Endodermal cell (in vitro differentiated cells): ENCODE measurements around the gene MDH1B. TPM values are rescaled to one million over a fixed set of nuclear protein-coding genes. Genes with fewer than 3 reads are reported as not detected.

Source experiments
- DNase-seq: peaks from one replicate; pipeline ENCODE4 v3.0.0-alpha.2; 2017
- H3K27ac ChIP-seq: 2 replicates; pipeline ENCODE4 v1.5.1; 2013; ENCODE audit warnings: mild to moderate bottlenecking, low read depth, low read length, moderate library complexity
- H3K27me3 ChIP-seq: 2 replicates; pipeline ENCODE4 v1.6.1; 2013; ENCODE audit warnings: mild to moderate bottlenecking, low read length, moderate library complexity; ENCODE audit not compliant: insufficient read depth, control insufficient read depth, poor library complexity, severe bottlenecking
- H3K36me3 ChIP-seq: 2 replicates; pipeline ENCODE4 v1.7.0; 2013; ENCODE audit warnings: mild to moderate bottlenecking, low read length, moderate library complexity; ENCODE audit not compliant: control insufficient read depth, insufficient read depth
- H3K4me1 ChIP-seq: one replicate; pipeline ENCODE4 v1.7.0; 2013; ENCODE audit warnings: low read length; ENCODE audit not compliant: control insufficient read depth, insufficient read depth
- H3K4me3 ChIP-seq: 2 replicates; pipeline ENCODE4 v1.5.1; 2013; ENCODE audit warnings: mild to moderate bottlenecking, low read length, moderate library complexity
- H3K9ac ChIP-seq: 2 replicates; pipeline ENCODE4 v1.6.1; 2013; ENCODE audit warnings: mild to moderate bottlenecking, low read length, moderate library complexity; ENCODE audit not compliant: poor library complexity, severe bottlenecking; ENCODE audit errors: extremely low read depth
- H3K9me3 ChIP-seq: 2 replicates; pipeline ENCODE4 v1.6.1; 2013; ENCODE audit warnings: mild to moderate bottlenecking, low read length, moderate library complexity; ENCODE audit not compliant: control insufficient read depth
- H3K27ac Mint-ChIP-seq: 2 replicates; pipeline ENCODE4 v1.8.0; 2020; ENCODE audit warnings: mixed read lengths
- H3K27me3 Mint-ChIP-seq: 2 replicates; pipeline ENCODE4 v1.8.0; 2021; ENCODE audit warnings: mild to moderate bottlenecking, mixed read lengths; ENCODE audit not compliant: insufficient read depth
- H3K36me3 Mint-ChIP-seq: 2 replicates; pipeline ENCODE4 v1.8.0; 2020; ENCODE audit warnings: low read depth, mixed read lengths
- H3K4me1 Mint-ChIP-seq: 2 replicates; pipeline ENCODE4 v1.8.0; 2020; ENCODE audit warnings: mixed read lengths
- H3K4me3 Mint-ChIP-seq: 2 replicates; pipeline ENCODE4 v1.8.0; 2020; ENCODE audit warnings: mild to moderate bottlenecking, moderate library complexity, mixed read lengths
- H3K9me3 Mint-ChIP-seq: 2 replicates; pipeline ENCODE4 v1.8.0; 2020; ENCODE audit warnings: mild to moderate bottlenecking, mixed read lengths
- CTCF ChIP-seq: fragments of 200-600 bp; sonication (generic); conservative IDR thresholded peaks from 2 replicates; pipeline ENCODE4 v1.5.0; 2021; ENCODE audit warnings: antibody characterized with exemption, mild to moderate bottlenecking
- WGBS, 2 experiments: methylation state at CpG; one replicate each; pipeline versions ENCODE4 v1.1.5 to v1.1.7; 2013; ENCODE audit warnings: missing lambda C conversion rate in 2 of 2, mixed read lengths in 1 of 2; ENCODE audit not compliant: insufficient coverage in 1 of 2, insufficient read length in 1 of 2; 5-methylcytosine and 5-hydroxymethylcytosine counted together
- total RNA-seq, 2 donors: library from RNA; stranded (reverse); fragmentation: NEBNext Ultra II Directional in 1 of 2; extraction: Animal tissue kit (Norgen Biotek cat#: 25700) in 1 of 2; gene quantifications; 2 replicates in 1 of 2; 3 replicates in 1 of 2; pipeline ENCODE4 v1.2.1, GENCODE V29; 2021

Gene MDH1B
- total RNA-seq, 2 donors from 2014 or later = 1.5 to 2.9 TPM

- Histone ChIP-seq H3K4me1 (no peaks in the 10 kb centered on the region), H3K27me3 (no peaks in the 10 kb centered on the region), H3K27ac (no peak overlapping the region), H3K4me3 (no peak overlapping the region), H3K9ac (no peak overlapping the region), H3K9me3 (no peaks in the 10 kb centered on the region), H3K36me3 (no peaks in the 10 kb centered on the region)
- no peak overlapping the region for H3K4me3 Mint-ChIP-seq
- no peak for TF ChIP-seq CTCF
- 83 to 100% methylated on average over 1 of the region's 1 CpG for WGBS, 2 experiments
- no peaks in the 10 kb centered on the region for H3K4me1 Mint-ChIP-seq
- H3K27ac Mint-ChIP-seq = no peak overlapping the region
- H3K9me3 Mint-ChIP-seq = peaks cover 11% of the 10 kb centered on the region
- H3K27me3 Mint-ChIP-seq = no peaks in the 10 kb centered on the region
- no peak for DNase-seq
- H3K36me3 Mint-ChIP-seq = no peaks in the 10 kb centered on the region
Measured at GRCh38 chr2:206723288-206723687, 41.8 kb downstream of the MDH1B start.

GRCh38 chr2:206721256-206721920, 43.7 kb downstream of the MDH1B start:
- no peak for TF ChIP-seq CTCF
- WGBS, 2 experiments = 91 to 100% methylated on average over 1 to 4 of the region's 4 CpGs
- no peaks in the 10 kb centered on the region for H3K4me1 ChIP-seq
- no peaks in the 10 kb centered on the region for H3K36me3 Mint-ChIP-seq
- no peaks in the 10 kb centered on the region for H3K27me3 ChIP-seq
- H3K36me3 ChIP-seq = no peaks in the 10 kb centered on the region
- no peaks in the 10 kb centered on the region for H3K27me3 Mint-ChIP-seq
- H3K4me3 Mint-ChIP-seq = no peak overlapping the region
- no peak overlapping the region for H3K27ac Mint-ChIP-seq
- no peaks in the 10 kb centered on the region for H3K4me1 Mint-ChIP-seq
- no peak overlapping the region for H3K9ac ChIP-seq
- H3K9me3 Mint-ChIP-seq = peaks cover 11% of the 10 kb centered on the region
- H3K9me3 ChIP-seq = no peaks in the 10 kb centered on the region
- DNase-seq = no peak
- H3K4me3 ChIP-seq = no peak overlapping the region
- no peak overlapping the region for H3K27ac ChIP-seq

GRCh38 chr2:206718296-206718695, 46.8 kb downstream of the MDH1B start, which contains the start of gene DYTN:
TSS of gene DYTN (minus strand) at chr2:206718396. CDS start at chr2:206718279, 117 bp downstream.
- no peak for DNase-seq
- H3K36me3 Mint-ChIP-seq = no peaks in the 10 kb centered on the region
- 71 to 100% methylated on average over 1 of the region's 1 CpG for WGBS, 2 experiments
- Histone ChIP-seq H3K9me3 (no peaks in the 10 kb centered on the region), H3K4me1 (no peaks in the 10 kb centered on the region), H3K27ac (no peak within 1 kb of the TSS), H3K36me3 (no peaks in the 10 kb centered on the region), H3K4me3 (no peak within 1 kb of the TSS), H3K9ac (no peak within 1 kb of the TSS), H3K27me3 (no peaks in the 10 kb centered on the region)
- TF ChIP-seq CTCF = no peak
- peaks cover 11% of the 10 kb centered on the region for H3K9me3 Mint-ChIP-seq
- no peak within 1 kb of the TSS for H3K27ac Mint-ChIP-seq
- H3K4me1 Mint-ChIP-seq = no peaks in the 10 kb centered on the region
- peaks cover 13% of the 10 kb centered on the region for H3K27me3 Mint-ChIP-seq
- no peak within 1 kb of the TSS for H3K4me3 Mint-ChIP-seq
